Measurements from ENCODE around the gene CDC73. TPM values are rescaled to one million over a fixed set of nuclear protein-coding genes. Genes with fewer than 3 reads are reported as not detected.
"Not testable (repeated sequence)": the region's sequence is repeated elsewhere in the genome, so short reads cannot be mapped to it uniquely, and the experiment has no call there.

CDC73 gene
- total RNA-seq, 1 experiment from 2014 or later = 10.0 TPM

- peak; percentile 72 for DNase-seq
- ATAC-seq = peak; percentile 93
- 0 out of 2 replicates have a peak, but pooled peaks cover 4% of the 10 kb centered on the region for H3K79me2 ChIP-seq (ENCODE audit: low read length)
- no peaks in the 10 kb centered on the region for H3F3A ChIP-seq (ENCODE audit: low read length, unreplicated experiment)
- no peaks in the 10 kb centered on the region for H3K36me3 ChIP-seq (ENCODE audit: low read depth, low read length)
- no TSS peak for BruUV-seq (replicated peaks)
- ChIA-PET POLR2A (ENCODE audit: unreplicated experiment) (no interaction called here), CTCF (no interaction called here)
- no peaks in the 10 kb centered on the region for H3K9me3 ChIP-seq (ENCODE audit: low read length)
- peak overlapping the region; percentile 30; the same call in 1 of the 2 replicates for H3K9ac ChIP-seq (ENCODE audit: low read length)
- H4K20me1 ChIP-seq (ENCODE audit: low read length) = no peaks in the 10 kb centered on the region
- TF ChIP-seq EZH2phosphoT487 (IDR thresholded peaks at IDR 0.05; ENCODE audit: borderline replicate concordance, low read length) = no peak
- TF ChIP-seq, protein P1, sequence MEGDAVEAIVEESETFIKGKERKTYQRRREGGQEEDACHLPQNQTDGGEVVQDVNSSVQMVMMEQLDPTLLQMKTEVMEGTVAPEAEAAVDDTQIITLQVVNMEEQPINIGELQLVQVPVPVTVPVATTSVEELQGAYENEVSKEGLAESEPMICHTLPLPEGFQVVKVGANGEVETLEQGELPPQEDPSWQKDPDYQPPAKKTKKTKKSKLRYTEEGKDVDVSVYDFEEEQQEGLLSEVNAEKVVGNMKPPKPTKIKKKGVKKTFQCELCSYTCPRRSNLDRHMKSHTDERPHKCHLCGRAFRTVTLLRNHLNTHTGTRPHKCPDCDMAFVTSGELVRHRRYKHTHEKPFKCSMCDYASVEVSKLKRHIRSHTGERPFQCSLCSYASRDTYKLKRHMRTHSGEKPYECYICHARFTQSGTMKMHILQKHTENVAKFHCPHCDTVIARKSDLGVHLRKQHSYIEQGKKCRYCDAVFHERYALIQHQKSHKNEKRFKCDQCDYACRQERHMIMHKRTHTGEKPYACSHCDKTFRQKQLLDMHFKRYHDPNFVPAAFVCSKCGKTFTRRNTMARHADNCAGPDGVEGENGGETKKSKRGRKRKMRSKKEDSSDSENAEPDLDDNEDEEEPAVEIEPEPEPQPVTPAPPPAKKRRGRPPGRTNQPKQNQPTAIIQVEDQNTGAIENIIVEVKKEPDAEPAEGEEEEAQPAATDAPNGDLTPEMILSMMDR (conservative IDR thresholded peaks at IDR 0.05; ENCODE audit: low read depth, low read length) = no peak
- no peak for TF ChIP-seq EZH2 (IDR thresholded peaks at IDR 0.05; ENCODE audit: low read length, unreplicated experiment)
- H3K27me3 ChIP-seq (ENCODE audit: low read length) = no peaks in the 10 kb centered on the region
- H3K9me2 ChIP-seq (replicated peaks; ENCODE audit: low read length) = no peaks in the 10 kb centered on the region
- H3K4me2 ChIP-seq (ENCODE audit: low read length) = peak overlapping the region; percentile 70
- H3K4me1 ChIP-seq (ENCODE audit: insufficient read depth, low read length) = peaks cover 21% of the 10 kb centered on the region
- peak overlapping the region; percentile 32; the same call in 1 of the 2 replicates for H3K4me3 ChIP-seq (ENCODE audit: low read length)
- peak overlapping the region; percentile 78 for H3K27ac ChIP-seq (ENCODE audit: low read length)
- intact Hi-C loops (cut with micrococcal nuclease) = no loop called here
- peak overlapping the region; percentile 16; the same call in 1 of the 2 replicates for H2AFZ ChIP-seq (ENCODE audit: low read length)
These were observed 107.3 kb downstream of the CDC73 start for GRCh38 chr1:193229136-193229535.

DNA sequence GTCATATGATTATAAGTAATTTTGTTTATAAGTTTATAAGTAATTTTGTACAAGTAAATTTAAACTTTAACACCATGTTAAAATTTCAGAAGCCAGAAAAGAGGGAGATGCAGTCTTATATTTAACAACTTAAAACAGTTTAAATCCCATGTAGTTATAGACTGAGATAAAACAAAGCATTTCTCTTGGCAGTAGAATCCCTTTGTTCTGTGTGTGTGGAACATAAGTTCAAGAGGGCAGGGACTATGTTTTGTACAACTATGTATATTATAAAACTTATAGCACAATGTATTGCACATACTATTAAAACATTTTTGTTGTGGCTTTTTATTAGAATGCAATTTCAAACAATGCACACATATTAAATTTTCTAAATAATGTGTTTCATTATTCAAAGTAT is 109.3 kb downstream of the CDC73 start:
- H2AFZ ChIP-seq (ENCODE audit: low read length); H4K20me1 ChIP-seq (ENCODE audit: low read length); H3K27ac ChIP-seq (ENCODE audit: low read length); BruUV-seq (replicated peaks); H3K4me3 ChIP-seq (ENCODE audit: low read length); CTCF ChIA-PET; intact Hi-C loops (cut with micrococcal nuclease); ATAC-seq; H3F3A ChIP-seq (ENCODE audit: low read length, unreplicated experiment); H3K4me2 ChIP-seq (ENCODE audit: low read length); H3K36me3 ChIP-seq (ENCODE audit: low read depth, low read length); H3K27me3 ChIP-seq (ENCODE audit: low read length); H3K79me2 ChIP-seq (ENCODE audit: low read length); H3K9me2 ChIP-seq (replicated peaks; ENCODE audit: low read length); H3K9me3 ChIP-seq (ENCODE audit: low read length); H3K9ac ChIP-seq (ENCODE audit: low read length); DNase-seq; POLR2A ChIA-PET (ENCODE audit: unreplicated experiment): not testable (repeated sequence)
- H3K4me1 ChIP-seq (ENCODE audit: insufficient read depth, low read length) = peaks cover 21% of the 10 kb centered on the region

GRCh38 chr1:193234530-193234929 is 112.7 kb downstream of the CDC73 start:
- intact Hi-C loops (cut with micrococcal nuclease) = no loop called here
- no peak for ATAC-seq
- no peak for DNase-seq
- Histone ChIP-seq H3F3A (ENCODE audit: low read length, unreplicated experiment) (no peaks in the 10 kb centered on the region), H3K4me1 (ENCODE audit: insufficient read depth, low read length) (peaks cover 3% of the 10 kb centered on the region), H3K9ac (ENCODE audit: low read length) (no peak overlapping the region), H3K9me3 (ENCODE audit: low read length) (no peaks in the 10 kb centered on the region), H3K27ac (ENCODE audit: low read length) (no peak overlapping the region), H3K4me3 (ENCODE audit: low read length) (no peak overlapping the region), H3K27me3 (ENCODE audit: low read length) (no peaks in the 10 kb centered on the region), H3K9me2 (replicated peaks; ENCODE audit: low read length) (no peaks in the 10 kb centered on the region), H4K20me1 (ENCODE audit: low read length) (no peaks in the 10 kb centered on the region), H3K36me3 (ENCODE audit: low read depth, low read length) (no peaks in the 10 kb centered on the region), H3K4me2 (ENCODE audit: low read length) (no peak overlapping the region), H3K79me2 (ENCODE audit: low read length) (no peaks in the 10 kb centered on the region), H2AFZ (ENCODE audit: low read length) (no peak overlapping the region)
- POLR2A ChIA-PET (ENCODE audit: unreplicated experiment) = no interaction called here
- CTCF ChIA-PET = no interaction called here
- no TSS peak for BruUV-seq (replicated peaks)
- TF ChIP-seq EZH2 (IDR thresholded peaks at IDR 0.05; ENCODE audit: low read length, unreplicated experiment) (no peak), EZH2phosphoT487 (IDR thresholded peaks at IDR 0.05; ENCODE audit: borderline replicate concordance, low read length) (no peak)
- TF ChIP-seq, protein P1 (conservative IDR thresholded peaks at IDR 0.05; ENCODE audit: low read depth, low read length) = no peak

Data from PC-3 (cell line).